K562 (cell line): ENCODE data around the gene CTNNB1. TPM values are rescaled to one million over a fixed set of nuclear protein-coding genes. Genes with fewer than 3 reads are reported as not detected.

Experiments
- CBX2 ChIP-seq: fragments of 200-600 bp; sonication (generic); IDR thresholded peaks from one replicate; pipeline ENCODE4 v1.6.1; 2012; ENCODE audit warnings: mild to moderate bottlenecking, low read length, inconsistent platforms; ENCODE audit not compliant: insufficient read depth, poor library complexity, severe bottlenecking
- CEBPG ChIP-seq, 3 experiments: fragments of 200-800 bp in 1 of 3; sonication (Bioruptor generic) in 1 of 3; sonication (generic) in 1 of 3; formaldehyde crosslinking in 1 of 3; IDR thresholded peaks in 2 of 3; conservative IDR thresholded peaks in 1 of 3; 2 replicates each; pipeline versions ENCODE4 v1.6.1 to v1.8.0; 2016 to 2022; ENCODE audit warnings: missing compliant biosample characterization in 2 of 3, missing genetic modification characterization in 2 of 3, mild to moderate bottlenecking in 1 of 3, missing genetic modification reagents in 1 of 3
- DPF2 ChIP-seq: fragments of 450-650 bp; IDR thresholded peaks from 2 replicates; pipeline ENCODE4 v1.6.1; 2016
- ELF2 ChIP-seq: fragments of 250-450 bp; sonication (Bioruptor Pico); IDR thresholded peaks from 2 replicates; pipeline ENCODE4 v1.5.0; 2021; ENCODE audit warnings: mild to moderate bottlenecking
- FOXP1 ChIP-seq: sonication (generic); formaldehyde crosslinking; IDR thresholded peaks from 2 replicates; pipeline ENCODE4 v1.8.0; 2022; ENCODE audit warnings: mild to moderate bottlenecking, missing genetic modification reagents
- HNRNPH1 ChIP-seq: fragments of 200-400 bp; formaldehyde crosslinking; optimal IDR thresholded peaks from 2 replicates; pipeline ENCODE3; 2017; ENCODE audit warnings: low read depth, mild to moderate bottlenecking, low read length, moderate library complexity
- JUNB ChIP-seq: fragments of 450-650 bp; formaldehyde crosslinking; conservative IDR thresholded peaks from 2 replicates; pipeline ENCODE4 v1.4.0; 2020; ENCODE audit warnings: mild to moderate bottlenecking
- KAT8 ChIP-seq: fragments of 450-650 bp; IDR thresholded peaks from 2 replicates; pipeline ENCODE4 v1.6.1; 2016; ENCODE audit warnings: low read depth, mild to moderate bottlenecking
- MYNN ChIP-seq, 2 experiments: sonication (generic); formaldehyde crosslinking in 1 of 2; IDR thresholded peaks; 2 replicates each; pipeline versions ENCODE4 v1.5.0 to v1.6.1; 2016 to 2020; ENCODE audit warnings: antibody characterized with exemption in 1 of 2, missing genetic modification reagents in 1 of 2
- NBN ChIP-seq: fragments of 450-650 bp; IDR thresholded peaks from 2 replicates; pipeline ENCODE4 v1.6.1; 2016; ENCODE audit warnings: low read depth, mild to moderate bottlenecking
- NR4A1 ChIP-seq, 2 experiments: fragments of 250-450 bp in 1 of 2; fragments of 450-650 bp in 1 of 2; sonication (Bioruptor Pico) in 1 of 2; IDR thresholded peaks; 2 replicates each; pipeline versions ENCODE4 v1.4.0 to v1.6.1; 2016 to 2020; ENCODE audit warnings: mild to moderate bottlenecking in 2 of 2, missing compliant biosample characterization in 1 of 2, missing genetic modification characterization in 1 of 2, moderate library complexity in 1 of 2
- PCBP1 ChIP-seq: fragments of 200-400 bp; formaldehyde crosslinking; IDR thresholded peaks from 2 replicates; pipeline ENCODE4 v1.6.1; 2018; ENCODE audit warnings: mild to moderate bottlenecking, low read depth, low read length; ENCODE audit not compliant: poor library complexity, severe bottlenecking
- PHF8 ChIP-seq: fragments of 200-600 bp; sonication (generic); IDR thresholded peaks from 2 replicates; pipeline ENCODE4 v1.6.1; 2012; ENCODE audit warnings: mixed run types, mild to moderate bottlenecking, inconsistent platforms, low read length, moderate library complexity, borderline replicate concordance
- PTTG1 ChIP-seq: fragments of 450-650 bp; IDR thresholded peaks from 2 replicates; pipeline ENCODE4 v1.6.1; 2016; ENCODE audit warnings: low read depth, mild to moderate bottlenecking, missing genetic modification characterization, missing compliant biosample characterization
- SMAD1 ChIP-seq: fragments of 150-350 bp; IDR thresholded peaks from 2 replicates; pipeline ENCODE4 v1.6.1; 2014; ENCODE audit warnings: low read length, low read depth; ENCODE audit not compliant: partially characterized antibody
- TAF15 ChIP-seq: fragments of 200-400 bp; formaldehyde crosslinking; IDR thresholded peaks from 2 replicates; pipeline ENCODE4 v1.6.1; 2017; ENCODE audit warnings: mild to moderate bottlenecking, low read depth, low read length, moderate library complexity
- ZNF133 ChIP-seq: fragments of 250-450 bp; sonication (Bioruptor Pico); IDR thresholded peaks from 2 replicates; pipeline ENCODE4 v1.4.0; 2020; ENCODE audit warnings: mild to moderate bottlenecking
- ZNF143 ChIP-seq: sonication (generic); formaldehyde crosslinking; IDR thresholded peaks from 2 replicates; pipeline ENCODE4 v1.9.0; 2022; ENCODE audit warnings: mild to moderate bottlenecking, missing genetic modification reagents
- ZNF274 ChIP-seq: IDR thresholded peaks from 2 replicates; pipeline ENCODE4 v1.6.1; 2011; ENCODE audit warnings: low read depth, mild to moderate bottlenecking, low read length, moderate library complexity, borderline replicate concordance
- ZNF586 ChIP-seq: fragments of 450-650 bp; formaldehyde crosslinking; conservative IDR thresholded peaks from 2 replicates; pipeline ENCODE4 v1.4.0; 2020; ENCODE audit warnings: mild to moderate bottlenecking, moderate library complexity
- ZSCAN32 ChIP-seq: fragments of 450-650 bp; formaldehyde crosslinking; IDR thresholded peaks from 2 replicates; pipeline ENCODE4 v1.4.0; 2020; ENCODE audit warnings: mild to moderate bottlenecking, moderate library complexity
- polyA plus RNA-seq, 8 experiments: library from polyadenylated mRNA; depleted of rRNA in 4 of 8; stranded (reverse) in 5 of 8; unstranded in 3 of 8; fragments of >200 nt; fragmentation: Nextera tagmentation in 2 of 8; fragmentation: Illumina TruSeq in 1 of 8; extraction: Ambion mirVana in 2 of 8; extraction: Trizol in 1 of 8; gene quantifications; 2 replicates each; pipeline versions ENCODE4 v1.2.1 to v1.2.3, GENCODE V29; 2011 to 2014; ENCODE audit warnings: inconsistent platforms in 1 of 8, missing spikeins in 1 of 8
- total RNA-seq, 7 experiments: library from RNA; depleted of rRNA in 6 of 7; stranded (reverse); fragments of >200 nt in 6 of 7; fragmentation: Illumina TruSeq in 2 of 7; extraction: Trizol in 2 of 7; gene quantifications; 2 replicates each; pipeline versions ENCODE4 v1.2.1 to v1.2.3, GENCODE V29; 2011 to 2021; ENCODE audit warnings: low replicate concordance in 1 of 7
- TF ChIP-seq, protein P1 (sequence below): sonication (generic); formaldehyde crosslinking; IDR thresholded peaks from 2 replicates; pipeline ENCODE4 v1.8.1; 2023; ENCODE audit warnings: mild to moderate bottlenecking, missing genetic modification reagents
- TF ChIP-seq, protein P2 (sequence below): fragments of 450-650 bp; IDR thresholded peaks from 2 replicates; pipeline ENCODE4 v1.6.1; 2014; ENCODE audit warnings: low read depth, mild to moderate bottlenecking, moderate library complexity, borderline replicate concordance

Gene CTNNB1
- total and polyA plus RNA-seq, 9 of the 15 experiments (the other 6 are each of a cell fraction or from before 2014, with no cell fraction given), result 44.3 to 193 (median 154) TPM

- TF ChIP-seq, protein P1, sequence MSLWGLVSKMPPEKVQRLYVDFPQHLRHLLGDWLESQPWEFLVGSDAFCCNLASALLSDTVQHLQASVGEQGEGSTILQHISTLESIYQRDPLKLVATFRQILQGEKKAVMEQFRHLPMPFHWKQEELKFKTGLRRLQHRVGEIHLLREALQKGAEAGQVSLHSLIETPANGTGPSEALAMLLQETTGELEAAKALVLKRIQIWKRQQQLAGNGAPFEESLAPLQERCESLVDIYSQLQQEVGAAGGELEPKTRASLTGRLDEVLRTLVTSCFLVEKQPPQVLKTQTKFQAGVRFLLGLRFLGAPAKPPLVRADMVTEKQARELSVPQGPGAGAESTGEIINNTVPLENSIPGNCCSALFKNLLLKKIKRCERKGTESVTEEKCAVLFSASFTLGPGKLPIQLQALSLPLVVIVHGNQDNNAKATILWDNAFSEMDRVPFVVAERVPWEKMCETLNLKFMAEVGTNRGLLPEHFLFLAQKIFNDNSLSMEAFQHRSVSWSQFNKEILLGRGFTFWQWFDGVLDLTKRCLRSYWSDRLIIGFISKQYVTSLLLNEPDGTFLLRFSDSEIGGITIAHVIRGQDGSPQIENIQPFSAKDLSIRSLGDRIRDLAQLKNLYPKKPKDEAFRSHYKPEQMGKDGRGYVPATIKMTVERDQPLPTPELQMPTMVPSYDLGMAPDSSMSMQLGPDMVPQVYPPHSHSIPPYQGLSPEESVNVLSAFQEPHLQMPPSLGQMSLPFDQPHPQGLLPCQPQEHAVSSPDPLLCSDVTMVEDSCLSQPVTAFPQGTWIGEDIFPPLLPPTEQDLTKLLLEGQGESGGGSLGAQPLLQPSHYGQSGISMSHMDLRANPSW (CRISPR knock-in tag), result peak; percentile 76; the same call in 1 of the 2 replicates
- no peak for TF ChIP-seq ZNF274
- TF ChIP-seq ELF2 (CRISPR knock-in tag), result peak; percentile 83
- no peak for TF ChIP-seq PTTG1 (tag)
- TF ChIP-seq FOXP1, result peak; percentile 78; the same call in 1 of the 2 replicates
- no peak for TF ChIP-seq JUNB (CRISPR knock-in tag)
- TF ChIP-seq CBX2, result no peak
- TF ChIP-seq ZNF586 (CRISPR knock-in tag), result no peak
- TF ChIP-seq ZSCAN32 (CRISPR knock-in tag), result no peak
- no peak for TF ChIP-seq ZNF133 (CRISPR knock-in tag)
- peak; percentile 70; the same call in 1 of the 2 replicates for TF ChIP-seq NBN
- no peak; the same call in 1 of the 2 replicates for TF ChIP-seq NR4A1 (CRISPR knock-in tag; IDR thresholded peaks at IDR 0.05)
- peak; percentile 77 for TF ChIP-seq NR4A1 (tag; IDR thresholded peaks at IDR 0.05)
- no peak for TF ChIP-seq CEBPG (CRISPR knock-in tag; IDR thresholded peaks at IDR 0.05)
- no peak for TF ChIP-seq CEBPG (tag; conservative IDR thresholded peaks at IDR 0.05 in 1 of 2, IDR thresholded peaks at IDR 0.05 in 1 of 2)
- TF ChIP-seq MYNN (IDR thresholded peaks at IDR 0.05), result peak; percentile 73; the same call in 1 of the 2 replicates
- no peak for TF ChIP-seq MYNN (CRISPR knock-in tag; IDR thresholded peaks at IDR 0.05)
- TF ChIP-seq HNRNPH1, result no peak
- no peak for TF ChIP-seq ZNF143 (CRISPR knock-in tag)
- peak; percentile 34; the same call in 1 of the 2 replicates for TF ChIP-seq DPF2
- TF ChIP-seq PHF8, result peak; percentile 99
- TF ChIP-seq SMAD1, result peak; percentile 89
- peak; percentile 100 for TF ChIP-seq PCBP1
- TF ChIP-seq KAT8, result peak; percentile 79; the same call in 1 of the 2 replicates
- TF ChIP-seq, protein P2, sequence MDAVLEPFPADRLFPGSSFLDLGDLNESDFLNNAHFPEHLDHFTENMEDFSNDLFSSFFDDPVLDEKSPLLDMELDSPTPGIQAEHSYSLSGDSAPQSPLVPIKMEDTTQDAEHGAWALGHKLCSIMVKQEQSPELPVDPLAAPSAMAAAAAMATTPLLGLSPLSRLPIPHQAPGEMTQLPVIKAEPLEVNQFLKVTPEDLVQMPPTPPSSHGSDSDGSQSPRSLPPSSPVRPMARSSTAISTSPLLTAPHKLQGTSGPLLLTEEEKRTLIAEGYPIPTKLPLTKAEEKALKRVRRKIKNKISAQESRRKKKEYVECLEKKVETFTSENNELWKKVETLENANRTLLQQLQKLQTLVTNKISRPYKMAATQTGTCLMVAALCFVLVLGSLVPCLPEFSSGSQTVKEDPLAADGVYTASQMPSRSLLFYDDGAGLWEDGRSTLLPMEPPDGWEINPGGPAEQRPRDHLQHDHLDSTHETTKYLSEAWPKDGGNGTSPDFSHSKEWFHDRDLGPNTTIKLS, result 0 out of 2 replicates have a peak, but pooled peaks have one; percentile 65
- no peak for TF ChIP-seq TAF15
Observed at GRCh38 chr3:41198950-41199865, at the start of gene CTNNB1 (continued).
